Kidney (tissue), 14 donors: ENCODE measurements around the gene SNTG2. TPM values are rescaled to one million over a fixed set of nuclear protein-coding genes. Genes with fewer than 3 reads are reported as not detected.

ENCODE experiments used
- DNase-seq, 5 donors: peaks; one replicate each; pipeline ENCODE4 v3.0.0-alpha.2; 2013 to 2020
- FAIRE-seq: peaks from 2 replicates; lab custom pipeline; 2012; peaks lifted over from hg19 to GRCh38; lab: Jason Lieb, UNC
- H3K27ac ChIP-seq, 2 donors: one replicate each; pipeline ENCODE4 v1.7.0; 2013; ENCODE audit warnings: low read depth in 2 of 2, low read length in 2 of 2, inconsistent platforms in 1 of 2
- H3K27me3 ChIP-seq: one replicate; pipeline ENCODE4 v1.7.1; 2013; ENCODE audit warnings: low read length, inconsistent platforms; ENCODE audit not compliant: control insufficient read depth, insufficient read depth
- H3K36me3 ChIP-seq, 3 donors: one replicate each; pipeline versions ENCODE4 v1.7.0 to v1.7.1; 2013; ENCODE audit warnings: low read length in 3 of 3, control low read depth in 1 of 3, inconsistent platforms in 1 of 3; ENCODE audit not compliant: insufficient read depth in 3 of 3, control insufficient read depth in 2 of 3
- H3K4me1 ChIP-seq, 3 donors: one replicate each; pipeline versions ENCODE4 v1.7.0 to v1.7.1; 2013; ENCODE audit warnings: low read length in 3 of 3, inconsistent platforms in 1 of 3, low read depth in 1 of 3; ENCODE audit not compliant: control insufficient read depth in 2 of 3, insufficient read depth in 2 of 3
- H3K4me3 ChIP-seq, 3 donors: one replicate each; pipeline versions ENCODE4 v1.7.0 to v1.8.1; 2013; ENCODE audit warnings: low read length in 3 of 3, control low read depth in 1 of 3, inconsistent platforms in 1 of 3
- H3K9ac ChIP-seq, 3 donors: one replicate each; pipeline versions ENCODE4 v1.7.0 to v1.7.1; 2013; ENCODE audit warnings: low read length in 3 of 3, control low read depth in 1 of 3, inconsistent platforms in 1 of 3
- H3K9me3 ChIP-seq, 3 donors: one replicate each; pipeline versions ENCODE4 v1.7.0 to v1.7.1; 2013; ENCODE audit warnings: low read length in 3 of 3, control low read depth in 1 of 3, inconsistent platforms in 1 of 3; ENCODE audit not compliant: control insufficient read depth in 2 of 3, insufficient read depth in 1 of 3
- intact Hi-C: fragments of 100-400 bp; cut with DNase I; formaldehyde crosslinking; loops from one replicate; pipeline ENCODE4 v1.11.1; 2022
- polyA plus RNA-seq: library from polyadenylated mRNA; stranded (reverse); fragments of 350-450 nt; fragmentation: Illumina TruSeq; extraction: RNeasy Lipid Tissue Mini Kit (QIAGEN cat#74804); gene quantifications from one replicate; pipeline ENCODE4 v1.2.3, GENCODE V29; 2014; ENCODE audit warnings: low read depth, low replicate concordance; ENCODE audit not compliant: insufficient read depth
- total RNA-seq: library from RNA; stranded (reverse); fragmentation: NEBNext Ultra II Directional; extraction: Animal tissue kit (Norgen Biotek cat#: 25700); gene quantifications from one replicate; pipeline ENCODE4 v1.2.1, GENCODE V29; 2021
- TF ChIP-seq, protein P1 (sequence below): IDR thresholded peaks from 3 replicates; pipeline ENCODE4 v1.5.1; 2012; ENCODE audit warnings: mild to moderate bottlenecking, moderate library complexity, borderline replicate concordance; ENCODE audit not compliant: insufficient read depth; ENCODE audit errors: extremely low read depth
- donor health status: control.
- donor health status: control.
- donor health status: control.
- donor health status: control.
- donor health status: control.
- donor health status: DM: yes; HTN: yes; CAD: no.
- donor health status: Normal renal cell carcinoma (clear cell type).

Gene SNTG2
- total and polyA plus RNA-seq, 2 donors from 2014 or later: 2.2 TPM; not detected in 1

DNA sequence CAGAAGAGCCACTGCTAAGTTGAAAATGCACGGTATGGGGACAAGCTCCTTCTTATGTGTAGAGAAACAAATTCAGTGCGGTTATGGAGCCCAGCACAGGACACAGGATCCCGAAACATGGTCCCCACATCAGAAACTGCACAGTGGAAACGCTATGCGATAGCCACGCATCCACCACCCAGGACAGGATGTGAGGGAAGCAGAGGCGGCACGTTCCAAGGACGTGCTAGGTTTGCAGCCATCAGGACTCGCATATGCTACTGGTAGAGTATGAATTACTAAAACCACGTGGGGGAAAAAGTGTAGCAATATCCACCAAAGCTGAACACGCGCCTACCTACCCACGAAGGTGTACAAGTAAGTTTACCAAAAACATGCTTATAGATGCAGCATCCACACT, 34.7 kb upstream of the SNTG2 start:
- H3K27ac ChIP-seq: no peak overlapping the region
- no peak overlapping the region for H3K4me3 ChIP-seq
- no peak for DNase-seq
- TF ChIP-seq, protein P1, sequence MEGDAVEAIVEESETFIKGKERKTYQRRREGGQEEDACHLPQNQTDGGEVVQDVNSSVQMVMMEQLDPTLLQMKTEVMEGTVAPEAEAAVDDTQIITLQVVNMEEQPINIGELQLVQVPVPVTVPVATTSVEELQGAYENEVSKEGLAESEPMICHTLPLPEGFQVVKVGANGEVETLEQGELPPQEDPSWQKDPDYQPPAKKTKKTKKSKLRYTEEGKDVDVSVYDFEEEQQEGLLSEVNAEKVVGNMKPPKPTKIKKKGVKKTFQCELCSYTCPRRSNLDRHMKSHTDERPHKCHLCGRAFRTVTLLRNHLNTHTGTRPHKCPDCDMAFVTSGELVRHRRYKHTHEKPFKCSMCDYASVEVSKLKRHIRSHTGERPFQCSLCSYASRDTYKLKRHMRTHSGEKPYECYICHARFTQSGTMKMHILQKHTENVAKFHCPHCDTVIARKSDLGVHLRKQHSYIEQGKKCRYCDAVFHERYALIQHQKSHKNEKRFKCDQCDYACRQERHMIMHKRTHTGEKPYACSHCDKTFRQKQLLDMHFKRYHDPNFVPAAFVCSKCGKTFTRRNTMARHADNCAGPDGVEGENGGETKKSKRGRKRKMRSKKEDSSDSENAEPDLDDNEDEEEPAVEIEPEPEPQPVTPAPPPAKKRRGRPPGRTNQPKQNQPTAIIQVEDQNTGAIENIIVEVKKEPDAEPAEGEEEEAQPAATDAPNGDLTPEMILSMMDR: no peak
- H3K9me3 ChIP-seq: no peaks in the 10 kb centered on the region
- no peaks in the 10 kb centered on the region for H3K36me3 ChIP-seq
- intact Hi-C loops: no loop called here
- no peaks in the 10 kb centered on the region for H3K4me1 ChIP-seq
- H3K27me3 ChIP-seq: no peaks in the 10 kb centered on the region
- FAIRE-seq: no peak
- H3K9ac ChIP-seq: no peak overlapping the region

DNA sequence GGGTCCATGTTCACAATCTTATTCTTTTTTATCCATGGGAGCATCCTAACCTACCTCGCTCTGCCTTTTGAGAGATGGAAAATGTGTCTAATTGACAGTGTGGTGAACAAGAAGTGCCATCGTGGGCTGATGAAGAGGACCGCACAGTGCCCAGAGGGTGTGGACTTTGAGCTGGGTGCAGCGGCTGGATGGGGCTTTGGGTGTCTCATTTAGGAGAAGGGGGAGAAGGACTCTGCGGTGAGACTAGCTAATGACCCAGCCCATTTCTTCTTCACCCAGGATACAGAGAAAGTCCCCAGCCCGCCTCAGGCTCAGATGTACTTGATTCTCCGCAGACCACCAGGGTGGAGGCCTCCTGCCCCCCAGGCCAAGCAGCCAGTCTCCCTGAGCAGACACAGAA, 33.7 kb upstream of the SNTG2 start:
- H3K27me3 ChIP-seq: no peaks in the 10 kb centered on the region
- intact Hi-C loops: no loop called here
- no peaks in the 10 kb centered on the region for H3K36me3 ChIP-seq
- DNase-seq (no peak), FAIRE-seq (no peak)
- H3K4me1 ChIP-seq: no peaks in the 10 kb centered on the region
- H3K27ac ChIP-seq: no peak overlapping the region
- no peak overlapping the region for H3K9ac ChIP-seq
- no peaks in the 10 kb centered on the region for H3K9me3 ChIP-seq
- H3K4me3 ChIP-seq: no peak overlapping the region
- TF ChIP-seq, protein P1: no peak

DNA sequence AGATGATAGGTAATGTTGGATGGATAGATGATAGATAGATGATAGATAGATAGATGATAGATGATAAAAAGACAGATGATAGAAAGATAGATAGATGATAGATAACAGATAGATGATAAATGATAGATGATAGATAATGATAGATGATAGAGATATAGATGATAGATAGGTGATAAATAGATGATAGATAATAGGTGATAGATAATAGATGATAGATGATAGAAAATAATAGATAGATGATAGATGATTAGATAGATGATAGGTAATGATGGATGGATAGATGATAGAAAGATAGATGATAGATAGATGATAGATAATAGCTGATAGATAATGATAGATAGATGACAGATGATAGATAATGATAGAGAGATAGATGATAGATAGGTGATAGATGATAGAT, 31.0 kb upstream of the SNTG2 start:
- no peak overlapping the region for H3K9ac ChIP-seq
- DNase-seq: no peak
- no peaks in the 10 kb centered on the region for H3K9me3 ChIP-seq
- no peak for FAIRE-seq
- TF ChIP-seq, protein P1: no peak
- no peaks in the 10 kb centered on the region for H3K4me1 ChIP-seq
- no peaks in the 10 kb centered on the region for H3K27me3 ChIP-seq
- intact Hi-C loops: no loop called here
- no peak overlapping the region for H3K4me3 ChIP-seq
- H3K36me3 ChIP-seq: no peaks in the 10 kb centered on the region
- H3K27ac ChIP-seq: no peak overlapping the region

DNA sequence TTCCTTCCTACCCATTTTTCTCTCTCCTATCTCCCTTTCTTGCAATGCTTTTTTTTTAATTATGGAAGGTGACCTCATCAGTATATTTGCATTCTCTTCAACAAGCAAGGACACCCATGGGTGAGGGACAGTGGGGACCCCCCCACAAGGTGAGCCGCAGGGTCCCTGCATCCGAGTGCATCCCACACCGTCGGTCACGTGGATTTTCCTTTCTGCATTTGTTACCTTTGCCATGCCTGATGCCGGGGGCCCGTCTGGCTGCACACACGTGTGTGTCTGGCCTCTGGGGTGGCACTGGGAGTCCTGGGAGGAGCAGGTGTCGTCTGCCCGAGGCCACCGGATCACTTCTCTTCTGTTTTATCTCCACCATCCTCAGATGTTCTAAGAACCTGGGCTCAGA, 30.1 kb upstream of the SNTG2 start:
- DNase-seq: no peak
- intact Hi-C loops: no loop called here
- FAIRE-seq: no peak
- Histone ChIP-seq H3K4me1 (no peaks in the 10 kb centered on the region), H3K27ac (no peak overlapping the region), H3K27me3 (no peaks in the 10 kb centered on the region), H3K9me3 (no peaks in the 10 kb centered on the region), H3K36me3 (no peaks in the 10 kb centered on the region), H3K4me3 (no peak overlapping the region), H3K9ac (no peak overlapping the region)
- TF ChIP-seq, protein P1: no peak
